GM19452 (cell line): ENCODE data around the gene CCN2.
"Not testable (repeated sequence)": the region's sequence is repeated elsewhere in the genome, so short reads cannot be mapped to it uniquely, and the experiment has no call there.

Experiments used
- ATAC-seq: cut with Tn5 transposase; IDR thresholded peaks from one replicate; pipeline ENCODE4 v1.9.1; 2021; ENCODE audit not compliant: unreplicated experiment

CCN2 gene

DNA sequence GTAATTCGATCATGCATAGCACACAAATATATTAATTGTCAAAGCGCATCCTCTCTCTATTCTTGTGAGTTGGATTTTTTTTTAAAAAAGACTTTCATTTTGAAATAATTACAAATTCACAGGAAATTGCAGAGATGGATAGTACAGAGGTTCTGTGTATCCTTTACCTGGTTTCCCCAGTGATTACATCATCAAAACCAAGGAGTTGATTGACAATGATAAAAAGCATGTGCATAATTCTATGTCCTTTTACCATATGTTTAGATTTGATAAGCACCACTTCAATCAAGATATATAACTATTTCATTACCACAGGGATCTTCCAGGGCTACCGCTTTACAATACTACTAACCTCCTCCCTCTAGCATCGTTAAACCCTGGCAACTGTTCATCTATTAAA, 40.2 kb downstream of the CCN2 start:
- ATAC-seq = no peak

DNA sequence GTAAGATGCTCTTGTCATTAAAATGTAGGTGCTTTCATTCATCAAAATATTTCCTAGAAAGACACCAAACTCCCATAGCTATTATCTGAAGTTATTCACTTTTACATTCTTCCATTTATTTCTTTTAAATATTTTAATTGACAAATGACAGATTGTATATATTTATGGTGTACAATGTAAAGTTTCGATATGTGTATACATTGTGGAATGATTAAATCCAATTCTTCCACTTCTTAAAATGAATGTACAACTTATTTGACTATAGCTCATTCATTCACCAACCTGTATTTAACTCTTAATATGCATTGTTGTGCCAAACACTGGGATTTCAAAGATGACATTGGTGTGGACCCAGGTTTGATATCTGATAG, 41.0 kb downstream of the CCN2 start:
- ATAC-seq = peak; percentile 7

- peak; percentile 99 for ATAC-seq
Measured at GRCh38 chr6:131909408-131910218, 41.6 kb downstream of the CCN2 start.

DNA sequence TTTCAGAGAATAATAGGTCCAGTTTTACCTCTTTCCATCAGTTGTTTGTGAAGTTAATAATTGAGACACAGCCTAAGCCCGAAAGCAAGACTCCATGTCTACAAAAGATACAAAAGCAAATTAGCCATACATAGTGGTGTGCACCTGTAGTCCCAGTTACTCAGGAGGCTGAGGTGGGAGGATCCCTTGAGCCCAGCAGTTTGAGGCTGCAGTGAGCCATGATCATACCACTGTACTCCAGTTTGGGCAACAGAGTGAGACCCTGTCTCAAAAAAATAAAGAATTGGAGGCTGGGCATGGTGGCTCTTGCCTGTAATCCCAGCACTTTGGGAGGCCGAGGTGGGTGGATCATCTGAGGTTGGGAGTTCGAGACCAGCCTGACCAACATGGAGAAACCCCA, 42.4 kb downstream of the CCN2 start:
- ATAC-seq = not testable (repeated sequence)

- not testable (repeated sequence) for ATAC-seq
Measured at GRCh38 chr6:131903734-131904133, 47.4 kb downstream of the CCN2 start.

DNA sequence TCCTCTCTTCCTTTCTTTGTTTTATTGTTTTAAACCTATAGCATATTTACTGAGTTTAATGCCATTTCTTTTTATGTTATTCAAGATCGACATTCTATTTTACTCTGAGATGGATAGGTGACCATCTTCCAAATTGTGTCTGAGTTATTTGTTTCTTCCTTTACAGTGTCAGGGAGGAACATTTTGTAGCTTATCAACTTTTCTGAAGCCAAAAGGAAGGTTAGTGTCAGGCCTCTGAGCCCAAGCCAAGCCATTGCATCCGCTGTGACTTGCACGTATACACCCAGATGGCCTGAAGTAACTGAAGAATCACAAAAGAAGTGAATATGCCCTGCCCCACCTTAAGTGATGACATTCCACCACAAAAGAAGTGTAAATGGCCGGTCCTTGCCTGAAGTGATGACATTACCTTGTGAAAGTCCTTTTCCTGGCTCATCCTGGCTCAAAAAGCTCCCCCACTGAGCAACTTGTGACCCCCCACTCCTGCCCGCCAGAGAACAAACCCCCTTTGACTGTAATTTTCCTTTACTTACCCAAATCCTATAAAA, 49.8 kb downstream of the CCN2 start:
- ATAC-seq = not testable (repeated sequence)

- no peak for ATAC-seq
Measured at GRCh38 chr6:131900231-131900630, 50.9 kb downstream of the CCN2 start.

GRCh38 chr6:131898718-131899117, 52.5 kb downstream of the CCN2 start:
- no peak for ATAC-seq
